ENCODE measurements around the gene LRRC4C.
"Not testable (repeated sequence)": the region's sequence is repeated elsewhere in the genome, so short reads cannot be mapped to it uniquely, and the experiment has no call there.

Gene LRRC4C

DNA sequence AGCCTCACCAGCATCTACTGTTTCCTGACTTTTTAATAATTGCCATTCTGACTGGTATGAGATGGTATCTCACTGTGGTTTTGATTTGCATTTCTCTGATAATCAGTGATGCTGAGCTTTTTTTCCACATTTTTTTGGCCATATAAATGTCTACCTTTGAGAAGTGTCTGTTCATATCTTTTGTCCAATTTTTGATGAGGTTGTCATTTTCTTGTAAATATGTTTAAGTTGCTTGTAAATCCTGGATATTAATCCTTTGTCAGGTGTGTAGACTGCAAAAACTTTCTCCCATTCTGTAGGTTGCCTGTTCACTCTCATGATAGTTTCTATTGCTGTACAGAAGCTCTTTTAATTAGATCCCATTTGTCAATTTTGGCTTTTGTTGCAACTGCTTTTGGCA, 439.8 kb downstream of the LRRC4C start:
- not testable (repeated sequence) for DNase-seq (ENCODE audit: low read depth)

DNA sequence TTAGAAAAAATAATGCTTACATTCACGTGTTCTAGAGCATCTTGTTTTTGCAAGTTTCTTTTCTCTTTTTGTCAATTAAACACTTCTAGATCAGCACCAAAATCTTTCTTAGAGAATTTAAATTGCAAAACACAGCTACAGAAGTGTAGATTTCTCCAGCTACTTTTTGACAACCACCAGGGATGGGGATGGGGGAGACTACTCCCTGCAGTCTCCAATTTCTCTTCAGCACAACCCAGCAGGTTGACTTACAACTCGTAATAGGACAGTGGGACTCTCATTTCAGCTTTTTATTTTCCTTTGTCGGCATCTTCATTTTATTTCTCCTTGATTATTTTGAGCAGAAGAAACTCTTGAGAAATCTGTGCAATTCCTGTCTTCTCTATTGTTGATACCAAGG, 441.2 kb downstream of the LRRC4C start:
- no peak for DNase-seq (ENCODE audit: low read depth)

DNA sequence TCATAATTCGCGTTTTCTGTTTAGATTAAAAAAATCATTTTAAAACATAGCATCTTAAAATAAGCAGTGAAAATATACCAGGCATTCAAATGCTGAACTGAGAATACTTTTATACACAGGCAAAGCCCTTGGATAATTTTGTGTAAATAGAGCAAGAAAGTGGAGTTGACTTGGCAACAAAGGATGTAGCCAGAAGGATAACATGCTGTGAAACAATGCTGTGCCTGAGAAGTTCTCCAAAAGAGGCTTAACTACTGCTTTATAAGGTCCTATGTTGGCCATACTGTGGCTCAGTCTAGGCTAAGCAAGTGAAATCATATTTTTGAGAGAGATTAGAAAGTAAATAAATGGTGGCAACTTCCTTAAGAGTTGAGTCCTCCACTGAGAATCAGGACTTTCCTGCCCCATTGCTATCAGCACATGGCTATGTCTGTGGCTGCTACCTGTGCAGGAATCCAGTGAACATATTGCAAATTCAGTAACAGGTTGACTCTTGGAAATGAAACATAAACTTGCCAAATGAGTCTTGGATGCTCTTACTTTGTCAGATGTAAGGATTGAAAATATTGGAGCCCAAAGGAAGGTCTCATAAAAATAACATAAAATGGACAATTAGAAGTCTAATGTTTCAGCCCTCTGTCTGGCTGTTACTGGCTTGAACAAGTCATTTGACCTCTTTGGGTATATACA, 448.9 kb downstream of the LRRC4C start:
- no peak for DNase-seq (ENCODE audit: low read depth)

DNA sequence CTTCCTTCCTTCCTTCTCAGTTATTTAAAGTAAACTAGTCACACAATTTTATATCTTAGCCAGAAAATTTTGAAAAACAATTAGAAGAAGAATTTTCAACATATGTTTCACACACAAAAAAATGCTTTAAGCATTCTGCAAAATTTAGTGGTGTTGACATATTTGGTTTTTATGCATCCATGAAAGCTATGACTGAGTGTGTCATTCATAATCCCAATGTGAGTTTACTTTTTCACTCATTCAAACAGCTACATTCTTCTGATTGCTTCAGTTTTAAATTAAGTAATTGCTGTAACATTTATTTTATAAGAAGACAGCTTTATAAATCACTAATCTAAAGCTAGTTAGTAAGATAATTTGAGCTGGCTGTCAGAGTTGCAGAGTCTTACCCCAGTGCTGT, 453.5 kb downstream of the LRRC4C start:
- no peak for DNase-seq (ENCODE audit: low read depth)

DNA sequence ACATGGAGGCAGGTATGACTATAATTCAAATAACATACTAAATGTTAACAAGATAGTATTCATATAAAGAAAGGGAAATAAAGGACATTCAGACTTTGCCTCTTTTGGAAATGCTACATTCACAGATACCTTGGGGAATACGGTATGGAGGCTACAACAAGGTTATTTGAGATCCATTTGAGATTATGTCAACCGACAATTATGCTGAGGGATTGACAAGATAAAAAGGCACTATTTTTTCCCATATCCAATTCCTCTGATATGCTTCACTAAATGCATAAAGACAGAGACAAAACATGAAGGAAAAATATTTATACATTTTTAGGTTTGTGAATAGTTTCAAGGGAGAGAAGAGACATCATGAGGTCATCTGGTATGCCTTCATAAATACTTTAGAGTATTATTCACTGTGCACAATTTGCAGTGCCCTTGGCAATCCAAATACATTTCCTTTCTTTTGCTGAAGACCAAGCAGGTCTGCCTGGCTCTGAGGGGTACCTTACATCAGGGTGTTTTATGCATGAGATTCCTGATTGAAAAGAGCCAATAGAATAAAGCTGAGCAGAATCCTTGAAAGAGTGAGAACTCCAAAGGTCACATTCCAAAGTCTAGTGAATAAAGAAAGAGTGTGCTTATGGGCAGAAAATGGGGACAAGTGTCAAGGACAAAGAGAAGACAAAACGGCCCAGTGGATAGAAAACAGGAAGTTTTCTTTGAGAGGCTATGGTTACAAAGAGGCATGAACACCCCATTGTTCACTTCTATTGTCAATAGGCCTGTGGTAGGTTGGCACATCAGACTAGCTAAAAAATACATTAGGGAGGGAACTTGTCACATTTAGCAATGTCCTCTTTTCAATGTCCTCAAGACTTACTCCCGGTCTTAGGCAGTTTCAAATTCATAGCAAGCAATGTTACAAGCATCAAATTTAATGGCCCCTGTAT, 455.8 kb downstream of the LRRC4C start:
- no peak for DNase-seq (ENCODE audit: low read depth)

DNA sequence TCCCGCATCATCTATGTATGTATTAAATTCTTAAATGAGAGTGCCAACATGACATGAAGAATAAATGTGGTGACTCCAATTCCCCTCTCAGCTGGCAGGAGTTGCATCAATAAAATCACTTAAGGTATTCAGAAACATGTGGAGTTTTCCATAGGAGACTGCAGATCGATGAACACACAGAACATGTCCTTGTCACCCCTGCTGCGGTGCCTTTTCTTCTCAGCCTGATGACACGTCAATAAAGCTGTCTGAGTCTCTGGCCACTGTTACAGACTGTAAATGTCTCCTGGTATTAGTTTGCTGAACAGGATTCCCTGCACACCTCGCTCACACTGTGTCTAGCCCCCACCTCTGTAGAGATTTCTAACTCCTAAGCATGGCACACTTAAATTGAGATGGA, 460.5 kb downstream of the LRRC4C start:
- DNase-seq (ENCODE audit: low read depth) = no peak

DNA sequence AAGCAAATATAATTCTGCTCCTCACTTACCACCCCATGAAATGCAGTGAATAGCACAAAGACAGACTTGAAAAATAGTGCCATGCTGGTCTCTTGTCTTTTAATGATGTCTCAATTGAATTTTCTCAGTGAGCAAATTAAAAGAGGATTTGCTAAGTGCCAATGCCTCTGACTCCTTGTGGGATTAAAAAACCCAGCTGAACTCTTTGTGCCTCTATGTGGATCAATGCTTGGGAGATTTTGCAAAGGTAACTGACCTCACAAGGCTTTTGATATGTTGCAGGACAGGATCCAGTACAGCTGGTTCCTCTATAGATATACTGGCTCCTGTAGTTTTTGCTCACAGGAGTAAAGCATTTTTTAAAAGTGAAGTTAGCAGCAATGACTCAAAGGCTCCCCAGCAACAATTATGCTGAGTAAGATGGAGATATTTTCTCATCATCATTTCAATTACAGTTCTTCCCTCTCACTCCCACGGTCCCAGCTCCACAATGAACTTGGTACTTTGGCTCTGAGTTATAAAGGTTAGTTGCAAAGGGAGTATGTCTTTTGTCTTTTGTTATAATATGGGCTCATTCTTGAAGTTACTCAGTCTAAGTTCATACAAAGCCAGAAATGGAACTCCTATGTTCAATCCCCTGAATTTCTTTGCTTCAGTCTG, 471.5 kb downstream of the LRRC4C start:
- no peak for DNase-seq (ENCODE audit: low read depth)

DNA sequence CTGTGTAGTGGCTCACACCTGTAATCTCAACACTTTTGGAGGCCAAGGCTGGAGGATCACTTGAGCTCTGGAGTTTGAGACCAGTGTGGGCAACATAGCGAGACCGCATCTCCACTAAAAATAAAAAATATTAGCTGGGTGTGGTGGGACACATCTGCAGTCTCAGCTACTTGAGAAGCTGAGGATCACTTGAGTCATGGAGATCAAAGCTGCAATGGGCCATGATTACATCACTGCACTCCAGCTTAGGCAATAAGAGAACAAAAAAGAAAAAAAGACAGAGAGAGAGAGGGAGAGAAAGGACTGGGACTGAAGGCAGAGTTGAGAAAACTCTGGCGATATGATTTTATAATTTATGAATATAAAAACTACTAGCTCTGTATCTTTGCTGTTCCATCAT, 473.1 kb downstream of the LRRC4C start:
- DNase-seq (ENCODE audit: low read depth) = no peak

DNA sequence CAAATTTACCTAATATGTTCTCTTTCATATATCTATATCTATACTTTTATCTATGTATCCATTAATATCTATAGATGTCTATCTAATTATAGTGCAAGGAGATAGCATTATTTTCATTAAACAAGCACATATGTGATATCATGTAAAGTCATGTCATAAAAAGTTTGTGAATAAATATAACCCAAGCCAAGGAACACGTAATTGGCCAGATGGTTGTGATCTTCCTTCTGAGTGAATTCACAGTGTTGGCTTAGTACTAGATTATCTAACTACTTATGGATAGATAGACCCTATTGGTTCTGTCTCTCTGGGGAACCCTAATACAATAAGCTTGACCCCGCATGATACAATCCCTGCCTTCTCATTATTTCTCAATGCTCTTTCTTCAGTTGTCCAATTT, 484.4 kb downstream of the LRRC4C start:
- DNase-seq (ENCODE audit: low read depth) = no peak

DNA sequence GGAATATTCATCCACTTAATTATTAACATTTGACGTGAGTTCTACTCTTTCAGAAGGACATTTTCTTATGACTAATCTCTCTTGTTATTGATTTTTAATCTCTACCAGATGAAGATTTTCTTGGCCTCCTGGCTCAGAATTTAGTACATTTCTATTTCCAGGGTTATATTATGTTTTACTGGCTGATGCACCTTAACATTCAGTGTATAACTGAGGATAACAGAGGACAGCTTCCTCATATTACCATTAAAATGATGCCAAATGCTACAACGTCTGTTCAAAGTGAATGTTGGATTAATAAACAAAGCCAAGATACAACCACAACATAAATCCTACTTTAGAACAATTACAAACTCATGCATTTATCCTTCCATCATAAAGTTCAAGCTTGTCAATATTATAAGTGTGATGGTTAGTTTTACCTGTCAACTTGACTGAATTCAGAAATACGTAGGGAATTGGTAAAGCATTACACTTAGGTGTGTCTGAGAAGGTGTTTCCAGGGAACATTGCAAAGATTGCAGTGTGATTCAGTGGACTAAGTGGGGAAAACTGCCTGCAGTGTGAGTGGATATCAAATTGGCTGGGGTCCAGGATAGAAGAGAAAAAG, 485.2 kb downstream of the LRRC4C start:
- no peak for DNase-seq (ENCODE audit: low read depth)

DNA sequence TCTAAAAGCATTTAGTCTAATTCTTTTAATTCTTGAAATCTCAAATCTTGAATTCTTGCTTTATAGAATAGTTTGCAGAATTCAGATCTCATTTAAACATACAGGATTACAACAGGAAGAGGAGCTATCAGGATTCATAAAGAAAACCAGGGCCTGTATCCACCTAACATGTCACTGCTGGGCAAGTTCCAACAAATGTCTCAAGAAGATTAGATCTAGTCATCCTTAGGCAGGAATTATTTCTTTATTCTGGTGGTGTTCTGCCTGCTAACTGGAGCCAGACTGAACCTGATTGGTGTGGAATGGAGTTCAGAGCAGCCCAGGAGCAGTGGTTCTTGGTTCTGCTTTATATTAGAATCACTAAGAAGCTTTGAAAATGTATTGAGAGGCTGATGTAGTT, 500.7 kb downstream of the LRRC4C start:
- no peak for DNase-seq (ENCODE audit: low read depth)

DNA sequence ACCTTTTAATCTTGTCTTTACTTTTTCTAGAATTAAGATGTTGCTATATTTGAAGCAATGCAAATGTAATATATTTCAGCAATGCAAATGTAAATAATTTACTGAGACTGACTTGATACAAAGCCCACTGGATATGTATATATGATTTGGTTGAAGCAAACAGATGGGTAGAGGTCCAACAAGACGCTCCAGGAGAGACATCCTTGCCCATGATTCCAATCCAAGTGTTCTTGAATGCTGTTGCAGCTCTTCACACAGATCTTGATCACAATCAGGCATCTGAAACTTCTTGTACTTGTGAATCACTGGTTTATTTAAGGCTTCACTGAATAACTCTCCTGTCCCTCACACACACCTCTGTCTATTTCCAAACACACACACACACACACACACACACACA, 507.0 kb downstream of the LRRC4C start:
- no peak for DNase-seq (ENCODE audit: low read depth)

DNA sequence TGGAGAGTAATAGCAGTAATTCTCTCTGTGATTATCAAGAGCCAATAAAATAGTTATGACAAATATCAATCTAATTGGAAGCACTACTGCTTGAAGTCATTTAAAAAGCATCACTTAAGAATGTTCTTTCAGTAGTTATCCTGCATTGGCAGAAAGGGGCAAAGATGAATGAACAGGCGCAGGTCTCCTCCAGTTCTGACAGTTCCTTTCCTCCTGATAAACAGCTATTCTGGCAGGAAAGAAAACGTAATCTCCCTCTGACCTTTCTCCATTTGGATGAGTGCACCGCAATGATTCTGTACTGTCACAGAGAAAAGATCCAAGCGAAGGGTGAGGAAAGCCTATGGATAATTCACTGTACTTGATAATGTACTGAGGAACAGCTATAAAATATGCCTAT, 521.5 kb downstream of the LRRC4C start:
- DNase-seq (ENCODE audit: low read depth) = no peak

DNA sequence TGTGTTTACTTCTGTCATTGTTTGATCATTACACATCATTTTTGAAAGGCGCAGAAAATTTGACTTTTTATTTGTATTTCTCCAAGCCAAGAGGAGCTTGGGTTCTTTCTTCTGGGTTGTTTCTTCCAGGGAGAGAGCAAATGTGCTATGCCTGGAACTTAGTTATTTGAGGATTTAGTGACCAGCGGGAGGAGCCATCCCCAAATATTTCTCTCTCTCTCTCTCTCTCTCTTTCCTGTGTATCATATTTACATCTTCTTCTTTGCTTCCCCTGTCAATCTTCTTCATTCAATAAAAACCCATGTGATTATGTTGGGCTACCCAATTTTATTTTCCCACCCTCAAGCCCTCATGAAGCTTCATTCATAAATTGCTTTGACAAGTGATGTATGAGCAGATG, 534.5 kb downstream of the LRRC4C start:
- DNase-seq (ENCODE audit: low read depth) = no peak

DNA sequence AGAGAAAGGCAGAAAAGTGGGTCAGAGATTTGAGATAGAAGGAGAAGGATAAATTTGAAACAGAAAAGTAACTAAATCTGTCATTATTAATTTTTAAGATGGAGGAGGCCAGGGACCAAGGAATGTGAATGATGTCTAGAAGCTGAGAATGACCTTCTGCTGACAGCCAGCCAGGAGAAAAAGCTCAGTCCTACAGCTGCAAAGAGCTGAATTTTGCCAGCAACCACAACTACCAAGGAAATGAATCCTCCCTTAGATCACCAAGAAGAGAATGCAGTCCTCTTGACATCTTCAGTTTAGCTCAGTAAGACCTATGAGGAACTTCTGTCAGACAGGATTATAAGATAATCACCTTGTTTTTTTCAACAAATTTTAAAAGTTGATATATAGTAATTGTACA, 538.2 kb downstream of the LRRC4C start:
- no peak for DNase-seq (ENCODE audit: low read depth)

DNA sequence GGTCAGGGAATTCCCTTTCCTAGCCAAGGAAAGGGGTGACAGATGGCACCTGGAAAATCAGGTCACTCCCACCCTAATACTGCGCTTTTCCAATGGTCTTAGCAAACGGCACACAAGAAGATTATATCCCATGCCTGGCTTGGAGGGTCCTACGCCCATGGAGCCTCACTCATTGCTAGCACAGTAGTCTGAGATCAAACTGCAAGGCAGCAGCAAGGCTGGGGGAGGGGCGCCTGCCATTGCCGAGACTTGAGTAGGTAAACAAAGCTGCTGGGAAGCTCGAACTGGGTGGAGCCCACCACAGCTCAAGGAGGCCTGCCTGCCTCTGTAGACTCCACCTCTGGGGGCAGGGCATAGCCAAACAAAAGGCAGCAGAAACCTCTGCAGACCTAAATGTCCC, 548.7 kb downstream of the LRRC4C start:
- not testable (repeated sequence) for DNase-seq (ENCODE audit: low read depth)

DNA sequence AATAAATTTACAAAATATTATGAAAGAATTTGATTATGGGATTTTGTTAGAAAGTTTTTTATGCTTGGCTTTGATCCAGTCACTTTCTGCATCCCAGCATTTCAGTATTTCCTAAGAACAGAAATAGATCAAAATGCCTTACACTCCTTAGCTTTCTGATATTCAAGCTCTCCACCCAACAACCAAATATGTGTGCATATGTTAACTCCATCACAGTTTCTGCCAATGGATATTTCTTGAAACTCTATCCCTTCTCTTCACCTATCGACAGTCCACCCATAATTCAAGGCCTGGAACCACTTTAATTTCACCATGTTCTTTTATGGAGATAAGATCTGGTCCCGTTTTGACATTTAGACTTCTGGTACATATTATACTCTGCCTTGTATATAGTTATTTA, 565.0 kb downstream of the LRRC4C start:
- DNase-seq (ENCODE audit: low read depth) = no peak

DNA sequence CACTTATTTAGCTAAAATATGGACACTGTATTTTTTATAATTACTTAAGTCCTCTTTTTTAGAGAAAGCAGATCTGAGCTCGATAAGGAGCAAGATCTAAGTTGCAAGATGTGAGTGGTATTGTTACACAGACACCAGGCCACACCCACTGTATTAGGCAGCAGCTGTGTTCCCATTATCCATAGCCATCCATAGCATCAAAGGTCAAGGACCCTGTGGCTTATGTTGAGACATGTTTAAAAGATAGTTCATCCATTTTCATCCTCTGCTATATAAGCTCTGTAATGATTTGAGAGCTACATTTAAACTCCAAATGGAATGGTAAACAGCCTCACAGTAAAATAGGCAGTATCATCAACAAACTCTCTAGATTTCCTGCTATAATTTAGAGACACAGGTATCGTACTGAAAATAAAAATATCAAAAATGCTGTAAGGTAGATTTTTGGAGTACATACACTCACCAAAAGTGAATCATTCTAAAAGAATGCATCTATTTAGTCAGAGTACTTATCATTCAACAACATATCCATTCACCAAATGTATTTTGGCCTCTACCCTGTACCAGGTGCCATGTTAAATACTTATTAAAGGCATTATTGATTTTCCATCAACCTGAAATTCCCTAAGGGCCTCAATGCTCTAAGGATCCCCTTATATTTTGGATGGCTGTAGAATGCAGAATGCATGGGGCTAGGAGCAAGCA, 574.0 kb downstream of the LRRC4C start:
- DNase-seq (ENCODE audit: low read depth) = no peak

DNA sequence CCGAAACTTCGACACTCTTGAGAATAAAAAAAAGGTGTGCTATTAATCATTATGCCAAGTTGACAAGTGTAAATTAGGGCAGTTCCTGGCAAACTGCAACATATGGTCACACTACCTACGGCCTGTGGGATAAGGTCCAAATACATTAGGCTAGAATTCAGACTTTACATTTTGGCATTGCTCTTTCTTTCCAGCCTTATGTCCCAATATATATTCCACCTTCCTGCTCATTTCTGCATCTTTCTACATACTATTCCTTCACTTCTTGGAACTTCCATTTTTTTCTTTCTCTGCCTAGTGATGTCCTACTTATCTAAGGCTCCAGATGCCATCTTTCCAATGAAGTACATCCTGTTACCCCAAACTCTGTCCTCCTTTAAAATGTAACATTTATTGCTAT, 577.2 kb downstream of the LRRC4C start:
- no peak for DNase-seq (ENCODE audit: low read depth)

DNA sequence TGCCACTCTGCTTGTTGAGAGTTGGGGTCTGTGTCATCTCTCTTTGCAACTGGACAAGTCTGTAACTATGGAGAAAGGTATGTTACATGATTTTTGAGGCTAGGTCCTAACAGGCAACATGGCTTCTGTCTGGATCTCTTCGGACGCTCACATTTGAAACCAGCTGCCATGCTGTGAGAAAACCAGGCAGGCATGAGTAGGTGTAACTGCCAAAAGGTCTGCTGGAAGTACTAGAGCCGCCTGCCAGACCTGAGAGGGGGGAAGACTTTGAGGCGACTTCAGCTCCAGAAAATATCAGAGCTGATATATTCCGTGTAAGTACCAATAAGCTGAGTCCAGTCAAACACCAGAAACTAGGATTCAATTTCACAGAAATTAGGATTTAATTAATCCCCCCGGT, 579.5 kb downstream of the LRRC4C start:
- DNase-seq (ENCODE audit: low read depth) = no peak

DNA sequence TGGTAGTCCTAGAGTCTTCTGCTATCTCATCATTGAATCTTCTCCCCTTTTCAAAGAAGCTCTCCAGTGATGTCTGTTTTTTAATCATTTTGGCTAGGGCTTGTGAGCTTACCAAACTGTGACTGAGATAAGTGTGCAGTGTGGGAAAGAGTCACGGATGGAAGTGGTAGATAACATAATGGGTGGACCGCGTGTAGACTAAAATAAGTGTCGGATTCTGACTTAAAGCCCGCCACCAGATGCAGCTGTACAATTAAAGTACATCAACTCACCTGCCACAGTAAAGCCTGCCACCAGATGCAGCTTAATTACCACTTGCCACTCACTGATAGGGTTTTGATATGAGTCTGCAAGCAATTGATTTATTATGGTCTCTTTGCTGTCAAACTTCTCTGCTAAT, 581.5 kb downstream of the LRRC4C start:
- DNase-seq (ENCODE audit: low read depth) = no peak

DNA sequence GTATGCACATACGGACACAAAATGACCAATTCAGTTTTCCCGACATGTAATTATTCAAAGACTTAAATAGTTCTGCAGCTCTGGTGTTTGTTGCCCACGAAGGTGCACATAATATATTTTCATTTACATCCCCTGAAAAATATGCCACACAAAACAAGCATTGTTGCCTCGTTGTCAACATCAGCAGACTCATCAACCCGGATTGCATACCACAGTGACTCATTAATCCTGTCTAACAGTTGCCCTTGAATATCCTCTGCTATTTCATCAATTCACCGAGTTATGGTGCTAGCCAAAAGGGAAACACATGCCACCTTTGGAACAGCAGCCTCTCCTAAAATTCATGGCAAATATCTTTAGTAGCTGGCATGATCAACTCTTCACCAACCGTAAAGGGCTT, 582.2 kb downstream of the LRRC4C start:
- no peak for DNase-seq (ENCODE audit: low read depth)
